Upper lobe of left lung (tissue), 4 donors: ENCODE data around the gene SZRD1.

Experiments
- CTCF ChIP-seq, 6 experiments: fragments of 450-650 bp in 4 of 6; fragments of 200-600 bp in 2 of 6; sonication (generic) in 2 of 6; IDR thresholded peaks; one replicate each; pipeline ENCODE4 v1.5.1; 2016 to 2019; ENCODE audit warnings: antibody characterized with exemption in 6 of 6
- POLR2A ChIP-seq, 4 donors: fragments of 450-650 bp; IDR thresholded peaks; one replicate each; pipeline ENCODE4 v1.5.1; 2016 to 2017; ENCODE audit warnings: antibody characterized with exemption in 4 of 4, mild to moderate bottlenecking in 2 of 4
- POLR2AphosphoS5 ChIP-seq, 2 donors: sonication (generic); formaldehyde crosslinking; IDR thresholded peaks; one replicate each; pipeline ENCODE4 v1.5.1; 2017; ENCODE audit warnings: antibody characterized with exemption in 2 of 2

DNA sequence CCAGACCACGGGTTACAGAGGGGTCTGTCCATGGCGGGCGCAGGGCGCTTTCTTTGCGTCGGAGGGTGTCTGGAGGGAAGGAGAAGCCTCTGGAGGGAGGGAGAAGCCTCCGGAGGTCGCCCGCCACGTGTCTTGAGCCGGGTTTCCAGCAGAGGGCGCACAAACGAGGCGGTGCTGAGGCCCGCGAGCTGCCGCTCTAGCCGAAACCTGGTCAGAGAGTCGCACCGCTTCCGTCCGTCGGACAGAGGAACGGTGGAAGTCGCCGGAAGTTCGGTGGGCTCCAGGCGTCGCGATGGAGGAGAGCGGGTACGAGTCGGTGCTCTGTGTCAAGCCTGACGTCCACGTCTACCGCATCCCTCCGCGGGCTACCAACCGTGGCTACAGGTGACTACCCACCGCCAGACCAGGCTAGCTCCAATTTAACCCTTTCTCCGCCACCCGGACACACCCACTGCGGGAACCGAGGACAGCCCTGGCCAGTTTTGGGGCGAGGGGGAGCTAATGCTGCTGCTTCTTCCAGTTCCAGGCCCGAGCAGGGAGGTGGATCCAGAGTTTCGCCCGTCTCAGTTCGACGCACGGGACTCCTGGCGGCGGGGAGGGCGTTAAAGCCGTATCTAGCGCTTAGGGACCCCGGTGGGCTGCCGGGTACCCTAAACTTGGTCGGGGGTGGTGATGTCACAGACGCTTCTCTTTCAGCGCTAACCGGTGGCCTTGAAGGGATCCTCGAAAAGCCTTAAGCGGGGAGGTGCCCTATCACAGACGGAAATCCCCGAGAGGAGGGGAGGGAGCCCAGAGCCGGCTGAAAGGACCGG is 73.6 kb downstream of the SZRD1 start, which contains the start of gene NECAP2:
- TF ChIP-seq CTCF (IDR thresholded peaks at IDR 0.05) = peak; percentile 90 to 95 (median 92)
- TF ChIP-seq POLR2A (IDR thresholded peaks at IDR 0.05) = peak in 2 of 4 donors; percentile 36 to 84
- TF ChIP-seq POLR2AphosphoS5 (IDR thresholded peaks at IDR 0.05) = peak; percentile 83 to 90
